Endothelial cell of umbilical vein (primary cell): Measurements from ENCODE around the gene RBM27. TPM values are rescaled to one million over a fixed set of nuclear protein-coding genes. Genes with fewer than 3 reads are reported as not detected.

Experiments used
- BruUV-seq: library from RNA; stranded (reverse); fragments of 400-500 nt; replicated peaks from 2 replicates; lab custom pipeline; 2021; lab: Mats Ljungman, UMichigan
- CTCF ChIA-PET: fragments of 300-600, 350-600 bp; sonication (Branson Sonifier 250); formaldehyde crosslinking; loops from one replicate; lab custom pipeline; 2021; ENCODE audit warnings: antibody characterized with exemption, inconsistent platforms; lab: Charles Lee
- POLR2A ChIA-PET: fragments of 300-600, 350-600 bp; sonication (Branson Sonifier 250); formaldehyde crosslinking; loops from one replicate; lab custom pipeline; 2021; ENCODE audit warnings: antibody characterized with exemption, inconsistent platforms; lab: Charles Lee
- DNase-seq: peaks from one replicate; pipeline ENCODE4 v3.0.0-alpha.2; 2011; ENCODE audit warnings: low read depth, low spot score
- FAIRE-seq: peaks from 2 replicates; lab custom pipeline; 2011; peaks lifted over from hg19 to GRCh38; lab: Jason Lieb, UNC
- H2AFZ ChIP-seq: 2 replicates; pipeline ENCODE4 v1.6.0; 2012; ENCODE audit warnings: low read depth, low read length, control low read depth, inconsistent platforms
- H3K27ac ChIP-seq: 2 replicates; pipeline ENCODE4 v1.5.1; 2011; ENCODE audit warnings: low read depth, mild to moderate bottlenecking, control low read depth, low read length, moderate library complexity; ENCODE audit not compliant: insufficient read depth
- H3K27me3 ChIP-seq, 2 experiments: 2 replicates each; pipeline versions ENCODE4 v1.6.0 to v1.6.1; 2011; ENCODE audit warnings: low read length in 2 of 2, mixed read lengths in 1 of 2; ENCODE audit not compliant: control insufficient read depth in 2 of 2, insufficient read depth in 2 of 2
- H3K36me3 ChIP-seq, 2 experiments: 2 replicates in 1 of 2; 3 replicates in 1 of 2; pipeline ENCODE4 v1.5.1; 2011; ENCODE audit warnings: low read length in 2 of 2, mild to moderate bottlenecking in 1 of 2, moderate library complexity in 1 of 2; ENCODE audit not compliant: control insufficient read depth in 2 of 2, insufficient read depth in 2 of 2; ENCODE audit errors: extremely low read depth in 1 of 2
- H3K4me1 ChIP-seq: 3 replicates; pipeline ENCODE4 v1.5.1; 2011; ENCODE audit warnings: mild to moderate bottlenecking, low read length; ENCODE audit not compliant: control insufficient read depth, insufficient read depth; ENCODE audit errors: extremely low read depth
- H3K4me2 ChIP-seq: 2 replicates; pipeline ENCODE4 v1.6.1; 2011; ENCODE audit warnings: low read length, control low read depth, mixed read lengths; ENCODE audit not compliant: insufficient read depth
- H3K4me3 ChIP-seq, 3 experiments: fragments of 200-600 bp in 1 of 3; sonication (generic), shearing (Covaris generic) in 1 of 3; replicated peaks in 1 of 3; 2 replicates each; pipeline ENCODE4 v1.5.1; 2011 to 2016; ENCODE audit warnings: control low read depth in 3 of 3, low read length in 3 of 3, mild to moderate bottlenecking in 2 of 3, inconsistent platforms in 1 of 3, low read depth in 1 of 3, moderate library complexity in 1 of 3; ENCODE audit not compliant: insufficient read depth in 1 of 3
- H3K79me2 ChIP-seq: 2 replicates; pipeline ENCODE4 v1.6.0; 2012; ENCODE audit warnings: low read length, inconsistent platforms; ENCODE audit not compliant: control insufficient read depth, insufficient read depth
- H3K9ac ChIP-seq: replicated peaks from 2 replicates; pipeline ENCODE3; 2011; ENCODE audit warnings: low read length, control low read depth; ENCODE audit not compliant: insufficient read depth; ENCODE audit errors: extremely low read depth
- H3K9me1 ChIP-seq: replicated peaks from 3 replicates; pipeline ENCODE4 v1.6.0; 2011; ENCODE audit warnings: mild to moderate bottlenecking, low read length; ENCODE audit not compliant: control insufficient read depth, insufficient read depth; ENCODE audit errors: extremely low read depth
- H3K9me3 ChIP-seq: replicated peaks from 2 replicates; pipeline ENCODE4 v1.5.1; 2012; ENCODE audit warnings: low read length, inconsistent platforms; ENCODE audit not compliant: control insufficient read depth, insufficient read depth
- H4K20me1 ChIP-seq: replicated peaks from 2 replicates; pipeline ENCODE3; 2011; ENCODE audit warnings: mild to moderate bottlenecking, low read length; ENCODE audit not compliant: control insufficient read depth, insufficient read depth; ENCODE audit errors: extremely low read depth
- CTCF ChIP-seq, 2 donors: IDR thresholded peaks; 1 replicate in 1 of 2; 2 replicates in 1 of 2; pipeline ENCODE4 v1.5.1; 2011; ENCODE audit warnings: low read length in 2 of 2, mild to moderate bottlenecking in 2 of 2, moderate library complexity in 2 of 2, control low read depth in 1 of 2, inconsistent platforms in 1 of 2, low read depth in 1 of 2; ENCODE audit not compliant: insufficient read depth in 1 of 2; ENCODE audit errors: extremely low read depth in 1 of 2
- EZH2 ChIP-seq: IDR thresholded peaks from 2 replicates; pipeline ENCODE4 v1.6.1; 2012; ENCODE audit warnings: borderline replicate concordance, low read depth, mild to moderate bottlenecking, moderate library complexity, low read length, inconsistent platforms; ENCODE audit not compliant: severe bottlenecking
- FOS ChIP-seq: IDR thresholded peaks from 2 replicates; pipeline ENCODE4 v1.6.1; 2011; ENCODE audit warnings: mild to moderate bottlenecking, low read length, moderate library complexity, borderline replicate concordance; ENCODE audit not compliant: insufficient read depth
- GATA2 ChIP-seq: IDR thresholded peaks from 2 replicates; pipeline ENCODE4 v1.7.0; 2011; ENCODE audit warnings: low read depth, mild to moderate bottlenecking, moderate library complexity, mixed read lengths, low read length; ENCODE audit not compliant: insufficient read length, insufficient read depth
- JUN ChIP-seq: IDR thresholded peaks from 2 replicates; pipeline ENCODE4 v1.6.1; 2011; ENCODE audit warnings: borderline replicate concordance, low read depth; ENCODE audit not compliant: insufficient read length, insufficient read depth
- MYC ChIP-seq: IDR thresholded peaks from one replicate; pipeline ENCODE4 v1.6.1; 2011; ENCODE audit warnings: mild to moderate bottlenecking, low read depth, low read length
- POLR2A ChIP-seq: IDR thresholded peaks from 2 replicates; pipeline ENCODE4 v1.6.1; 2012; ENCODE audit warnings: low read depth, mild to moderate bottlenecking, control low read depth, low read length
- POLR2AphosphoS5 ChIP-seq: IDR thresholded peaks from 2 replicates; pipeline ENCODE4 v1.6.1; 2012; ENCODE audit warnings: low read depth, mild to moderate bottlenecking, control low read depth, low read length, moderate library complexity; ENCODE audit not compliant: insufficient read depth
- dilution Hi-C: fragments of 300-500 bp; cut with MboI; formaldehyde crosslinking; loops from one replicate; pipeline ENCODE4 v1.15.0; 2019; ENCODE audit warnings: low sequenced_read_pairs; ENCODE audit not compliant: extremely low pct_ligation_motif_present
- intact Hi-C: fragments of 100-400 bp; cut with micrococcal nuclease; formaldehyde crosslinking; loops from one replicate; pipeline ENCODE4 v1.10.0; 2022
- polyA plus RNA-seq, 4 experiments: library from polyadenylated mRNA; depleted of rRNA in 3 of 4; stranded (reverse) in 3 of 4; unstranded in 1 of 4; fragments of >200 nt; gene quantifications; 2 replicates each; pipeline versions ENCODE4 v1.2.1 to v1.2.3, GENCODE V29; 2011 to 2012; ENCODE audit warnings: missing spikeins in 1 of 4
- total RNA-seq: library from RNA; stranded (reverse); gene quantifications from 2 replicates; pipeline ENCODE4 v1.2.3, GENCODE V29; 2021
- TF ChIP-seq, protein P1 (sequence below): IDR thresholded peaks from 2 replicates; pipeline ENCODE4 v1.6.1; 2011; ENCODE audit not compliant: insufficient read depth, insufficient read length

RBM27 gene
- total and polyA plus RNA-seq, 2 donors (not counting 3 experiments of a cell fraction or from before 2014, with no cell fraction given): 6.3 to 17.7 TPM

DNA sequence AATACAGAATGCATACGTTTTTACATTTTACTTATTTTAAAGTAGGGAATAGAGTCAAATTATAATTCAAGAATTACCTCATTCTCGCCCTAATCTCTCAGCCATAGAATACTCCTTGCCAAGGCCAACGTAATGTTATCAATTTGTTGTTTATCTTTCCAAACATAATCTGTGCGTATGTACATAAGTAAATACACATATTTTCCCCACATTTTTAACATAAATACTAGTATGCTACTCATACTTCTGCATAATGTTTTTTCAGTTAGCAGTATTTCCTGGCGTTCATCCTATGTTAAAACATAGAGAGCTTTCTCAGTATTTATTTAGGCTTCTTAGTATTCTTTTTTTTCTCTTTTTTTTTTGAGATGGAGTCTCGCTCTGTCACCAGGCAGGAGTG is 28.8 kb downstream of the RBM27 start:
- Histone ChIP-seq H3K9ac (no peak overlapping the region), H3K9me1 (no peaks in the 10 kb centered on the region), H2AFZ (no peak overlapping the region), H3K9me3 (no peaks in the 10 kb centered on the region), H4K20me1 (no peaks in the 10 kb centered on the region), H3K27ac (no peak overlapping the region), H3K4me3 (no peak overlapping the region), H3K36me3 (peaks cover 3 to 10% of the 10 kb centered on the region in 2 experiments), H3K4me2 (no peak overlapping the region), H3K4me1 (no peaks in the 10 kb centered on the region), H3K27me3 (no peaks in the 10 kb centered on the region), H3K79me2 (peaks cover 1% of the 10 kb centered on the region)
- CTCF ChIA-PET: no interaction called here
- DNase-seq (no peak), FAIRE-seq (no peak)
- BruUV-seq: no TSS peak
- TF ChIP-seq POLR2A (no peak), POLR2AphosphoS5 (no peak), FOS (no peak), JUN (no peak)
- intact Hi-C loops (no loop called here), dilution Hi-C loops (no loop called here)
- POLR2A ChIA-PET: no interaction called here

DNA sequence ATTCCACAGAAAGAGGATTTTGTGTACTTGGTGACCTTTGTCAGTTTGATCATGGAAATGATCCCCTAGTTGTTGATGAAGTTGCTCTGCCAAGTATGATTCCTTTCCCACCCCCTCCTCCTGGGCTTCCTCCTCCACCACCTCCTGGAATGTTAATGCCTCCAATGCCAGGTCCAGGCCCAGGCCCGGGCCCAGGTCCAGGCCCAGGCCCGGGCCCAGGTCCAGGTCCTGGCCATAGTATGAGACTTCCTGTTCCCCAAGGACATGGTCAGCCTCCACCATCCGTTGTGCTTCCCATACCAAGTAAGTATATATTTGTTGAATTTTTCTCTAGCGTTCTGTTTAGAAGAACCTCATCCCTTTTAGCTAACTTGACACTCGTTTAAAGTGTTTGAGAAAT is 30.0 kb downstream of the RBM27 start:
- TF ChIP-seq MYC (no peak), POLR2A (no peak), EZH2 (no peak), CTCF (IDR thresholded peaks at IDR 0.05; ENCODE audit: extremely low read depth in 1 of 2, insufficient read depth in 1 of 2, low read depth in 1 of 2, low read length in 2 of 2) (no peak), GATA2 (no peak), FOS (no peak), JUN (no peak), POLR2AphosphoS5 (no peak)
- TF ChIP-seq, protein P1, sequence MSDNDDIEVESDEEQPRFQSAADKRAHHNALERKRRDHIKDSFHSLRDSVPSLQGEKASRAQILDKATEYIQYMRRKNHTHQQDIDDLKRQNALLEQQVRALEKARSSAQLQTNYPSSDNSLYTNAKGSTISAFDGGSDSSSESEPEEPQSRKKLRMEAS: no peak
- H3K9ac ChIP-seq: no peak overlapping the region
- ChIA-PET POLR2A (no interaction called here), CTCF (no interaction called here)
- H4K20me1 ChIP-seq: no peaks in the 10 kb centered on the region
- no peaks in the 10 kb centered on the region for H3K4me1 ChIP-seq
- H3K9me1 ChIP-seq: no peaks in the 10 kb centered on the region
- H3K36me3 ChIP-seq: peaks cover 3 to 12% of the 10 kb centered on the region in 2 experiments
- H3K4me3 ChIP-seq: no peak overlapping the region
- no peaks in the 10 kb centered on the region for H3K27me3 ChIP-seq
- no peak overlapping the region for H2AFZ ChIP-seq
- BruUV-seq: no TSS peak
- H3K79me2 ChIP-seq: no peaks in the 10 kb centered on the region
- no peak overlapping the region for H3K27ac ChIP-seq
- dilution Hi-C loops: no loop called here
- no peak overlapping the region for H3K4me2 ChIP-seq
- intact Hi-C loops: no loop called here
- DNase-seq (no peak), FAIRE-seq (peak; percentile 4)
- H3K9me3 ChIP-seq: no peaks in the 10 kb centered on the region
